Fibroblast of the conjunctiva (primary cell): ENCODE measurements around the gene SMC6.

Experiments
- DNase-seq: peaks from one replicate; pipeline ENCODE4 v3.0.0-alpha.2; 2010; ENCODE audit warnings: low read depth

SMC6 gene

GRCh38 chr2:17710547-17711248 lies 42.9 kb downstream of the SMC6 start:
- DNase-seq: no peak

- no peak for DNase-seq
These were observed 43.7 kb downstream of the SMC6 start for GRCh38 chr2:17709897-17710296.

GRCh38 chr2:17708501-17708900 lies 45.1 kb downstream of the SMC6 start:
- DNase-seq: no peak

GRCh38 chr2:17706845-17707244 lies 46.8 kb downstream of the SMC6 start:
- DNase-seq: no peak

- DNase-seq: no peak
These were observed 62.8 kb downstream of the SMC6 start for GRCh38 chr2:17690776-17691175.

GRCh38 chr2:17689010-17689409 lies 64.6 kb downstream of the SMC6 start:
- DNase-seq: no peak

- DNase-seq: no peak
These were observed 65.0 kb downstream of the SMC6 start for GRCh38 chr2:17688600-17688999.

GRCh38 chr2:17683981-17684380 lies 69.6 kb downstream of the SMC6 start:
- no peak for DNase-seq

GRCh38 chr2:17682098-17682857 lies 71.3 kb downstream of the SMC6 start:
- DNase-seq: no peak

- no peak for DNase-seq
These were observed 73.5 kb downstream of the SMC6 start for GRCh38 chr2:17680119-17680518.

- DNase-seq: no peak
These were observed 78.8 kb downstream of the SMC6 start for GRCh38 chr2:17674817-17675216.

- peak; percentile 2 for DNase-seq
These were observed 80.9 kb downstream of the SMC6 start for GRCh38 chr2:17672583-17673317.

GRCh38 chr2:17667898-17668297 lies 85.7 kb downstream of the SMC6 start:
- DNase-seq: no peak

GRCh38 chr2:17664534-17664933 lies 89.1 kb downstream of the SMC6 start:
- no peak for DNase-seq

- DNase-seq: no peak
These were observed 90.9 kb downstream of the SMC6 start for GRCh38 chr2:17662723-17663122.

- DNase-seq: no peak
These were observed 92.2 kb downstream of the SMC6 start for GRCh38 chr2:17661460-17661859.

GRCh38 chr2:17660219-17660618 lies 93.4 kb downstream of the SMC6 start:
- DNase-seq: no peak

- no peak for DNase-seq
These were observed 95.3 kb downstream of the SMC6 start for GRCh38 chr2:17658251-17658843.

GRCh38 chr2:17657759-17658158 lies 95.9 kb downstream of the SMC6 start:
- DNase-seq: no peak

GRCh38 chr2:17652681-17653394 lies 100.8 kb downstream of the SMC6 start:
- no peak for DNase-seq

GRCh38 chr2:17649026-17649425 lies 104.6 kb downstream of the SMC6 start:
- DNase-seq: no peak

- no peak for DNase-seq
These were observed 105.0 kb downstream of the SMC6 start for GRCh38 chr2:17648581-17648980.
